Right lobe of liver (tissue), 6 donors: ENCODE results near the gene UNC119. TPM values are rescaled to one million over a fixed set of nuclear protein-coding genes. Genes with fewer than 3 reads are reported as not detected.

Source experiments
- ATAC-seq, 4 donors: fragments of 200-7000 bp; cut with Tn5 transposase; one replicate each; pipeline ENCODE4 v1.9.1; 2020; ENCODE audit warnings: mild to moderate bottlenecking in 4 of 4, moderate library complexity in 4 of 4
- DNase-seq, 3 donors: peaks; one replicate each; pipeline ENCODE4 v3.0.0-alpha.2; 2020
- H3K27ac ChIP-seq, 3 donors: fragments of 200-600 bp; one replicate each; pipeline ENCODE4 v1.8.0; 2022
- H3K27me3 ChIP-seq, 2 donors: fragments of 200-600 bp; one replicate each; pipeline ENCODE4 v1.8.0; 2022
- H3K36me3 ChIP-seq, 4 donors: fragments of 200-600 bp; sonication (generic) in 1 of 4; one replicate each; pipeline versions ENCODE4 v1.5.1 to v1.8.0; 2017 to 2022; ENCODE audit warnings: control low read depth in 1 of 4
- H3K4me1 ChIP-seq, 4 donors: fragments of 200-600 bp; sonication (generic) in 1 of 4; one replicate each; pipeline versions ENCODE4 v1.5.1 to v1.8.0; 2017 to 2022; ENCODE audit warnings: control low read depth in 1 of 4
- H3K4me3 ChIP-seq, 3 donors: fragments of 200-600 bp; one replicate each; pipeline ENCODE4 v1.8.0; 2022
- H3K9me3 ChIP-seq, 4 donors: fragments of 200-600 bp; sonication (generic) in 1 of 4; one replicate each; pipeline versions ENCODE4 v1.5.1 to v1.8.0; 2017 to 2022; ENCODE audit warnings: control low read depth in 1 of 4
- POLR2A ChIP-seq: fragments of 450-650 bp; IDR thresholded peaks from one replicate; pipeline ENCODE4 v1.6.1; 2017; ENCODE audit warnings: antibody characterized with exemption, mild to moderate bottlenecking
- WGBS: methylation state at CpG from one replicate; pipeline ENCODE4 v1.1.6; 2018; ENCODE audit warnings: low coverage, low lambda C conversion rate; ENCODE audit not compliant: insufficient coverage; ENCODE audit errors: missing lambda C conversion rate; 5-methylcytosine and 5-hydroxymethylcytosine counted together
- intact Hi-C, 2 donors: fragments of 100-400 bp; cut with DNase I; formaldehyde crosslinking; loops; one replicate each; pipeline versions ENCODE4 v1.11.2 to v1.14.1; 2022
- total RNA-seq, 6 experiments: library from RNA; depleted of rRNA in 2 of 6; stranded (reverse); fragments of >200 nt in 2 of 6; fragmentation: NEBNext Ultra II Directional in 3 of 6; extraction: Animal tissue kit (Norgen Biotek cat#: 25700) in 3 of 6; gene quantifications; one replicate each; pipeline versions ENCODE4 v1.1.0 to v1.2.4, GENCODE V29; 2016 to 2023
- TF ChIP-seq, protein P1 (sequence below), 4 donors: fragments of 200-600 bp in 3 of 4; fragments of 450-650 bp in 1 of 4; IDR thresholded peaks; one replicate each; pipeline versions ENCODE4 v1.5.1 to v1.8.0; 2016 to 2022; ENCODE audit warnings: antibody characterized with exemption in 4 of 4, mild to moderate bottlenecking in 2 of 4
- donor health status: DM: no; HTN: yes; CAD: no.
- donor health status: DM: no; HTN: no; CAD: no.
- donor health status: DM: no; HTN: no; CAD: no.
- donor health status: DM: no; HTN: yes; CAD: no.
- donor health status: DM: no; HTN: yes; CAD: no.

The UNC119 gene
- total RNA-seq, 6 experiments from 2014 or later: 11.5 to 37.8 (median 13.1) TPM

DNA sequence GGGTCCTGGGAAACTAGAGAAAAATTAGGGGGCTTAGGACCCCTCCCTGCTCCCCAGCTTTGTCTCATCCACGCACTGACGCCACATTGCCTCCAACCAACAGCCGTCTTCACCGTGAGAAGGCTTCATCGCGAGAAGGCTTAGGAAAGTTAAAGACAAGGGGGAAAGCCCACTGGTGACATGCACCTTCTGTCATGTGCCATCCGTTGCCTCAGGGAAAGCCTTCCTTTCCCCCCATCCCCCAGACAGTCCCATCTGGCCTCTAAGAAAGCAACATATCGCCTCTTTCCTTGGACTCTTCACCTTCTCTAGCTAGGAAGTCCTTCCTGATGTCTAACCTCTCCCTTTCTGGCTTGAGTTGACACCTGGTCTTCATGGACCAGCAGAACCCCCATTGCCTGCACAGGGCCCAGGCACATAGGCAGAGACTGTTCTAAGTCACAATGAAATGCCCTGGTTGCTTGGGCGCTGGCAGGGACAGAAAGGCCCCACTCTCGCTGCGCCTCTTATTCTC, 44.2 kb downstream of the UNC119 start:
- Histone ChIP-seq H3K4me1 (no peaks in the 10 kb centered on the region), H3K27me3 (no peaks in the 10 kb centered on the region), H3K4me3 (no peak overlapping the region), H3K27ac (no peak overlapping the region), H3K9me3 (no peaks in the 10 kb centered on the region), H3K36me3 (no peaks in the 10 kb centered on the region)
- intact Hi-C loops: no loop called here
- no peak for TF ChIP-seq POLR2A
- TF ChIP-seq, protein P1, sequence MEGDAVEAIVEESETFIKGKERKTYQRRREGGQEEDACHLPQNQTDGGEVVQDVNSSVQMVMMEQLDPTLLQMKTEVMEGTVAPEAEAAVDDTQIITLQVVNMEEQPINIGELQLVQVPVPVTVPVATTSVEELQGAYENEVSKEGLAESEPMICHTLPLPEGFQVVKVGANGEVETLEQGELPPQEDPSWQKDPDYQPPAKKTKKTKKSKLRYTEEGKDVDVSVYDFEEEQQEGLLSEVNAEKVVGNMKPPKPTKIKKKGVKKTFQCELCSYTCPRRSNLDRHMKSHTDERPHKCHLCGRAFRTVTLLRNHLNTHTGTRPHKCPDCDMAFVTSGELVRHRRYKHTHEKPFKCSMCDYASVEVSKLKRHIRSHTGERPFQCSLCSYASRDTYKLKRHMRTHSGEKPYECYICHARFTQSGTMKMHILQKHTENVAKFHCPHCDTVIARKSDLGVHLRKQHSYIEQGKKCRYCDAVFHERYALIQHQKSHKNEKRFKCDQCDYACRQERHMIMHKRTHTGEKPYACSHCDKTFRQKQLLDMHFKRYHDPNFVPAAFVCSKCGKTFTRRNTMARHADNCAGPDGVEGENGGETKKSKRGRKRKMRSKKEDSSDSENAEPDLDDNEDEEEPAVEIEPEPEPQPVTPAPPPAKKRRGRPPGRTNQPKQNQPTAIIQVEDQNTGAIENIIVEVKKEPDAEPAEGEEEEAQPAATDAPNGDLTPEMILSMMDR (IDR thresholded peaks at IDR 0.05): no peak
- DNase-seq (no peak), ATAC-seq (no peak)
- 89% methylated on average over 2 of the region's 11 CpGs for WGBS

DNA sequence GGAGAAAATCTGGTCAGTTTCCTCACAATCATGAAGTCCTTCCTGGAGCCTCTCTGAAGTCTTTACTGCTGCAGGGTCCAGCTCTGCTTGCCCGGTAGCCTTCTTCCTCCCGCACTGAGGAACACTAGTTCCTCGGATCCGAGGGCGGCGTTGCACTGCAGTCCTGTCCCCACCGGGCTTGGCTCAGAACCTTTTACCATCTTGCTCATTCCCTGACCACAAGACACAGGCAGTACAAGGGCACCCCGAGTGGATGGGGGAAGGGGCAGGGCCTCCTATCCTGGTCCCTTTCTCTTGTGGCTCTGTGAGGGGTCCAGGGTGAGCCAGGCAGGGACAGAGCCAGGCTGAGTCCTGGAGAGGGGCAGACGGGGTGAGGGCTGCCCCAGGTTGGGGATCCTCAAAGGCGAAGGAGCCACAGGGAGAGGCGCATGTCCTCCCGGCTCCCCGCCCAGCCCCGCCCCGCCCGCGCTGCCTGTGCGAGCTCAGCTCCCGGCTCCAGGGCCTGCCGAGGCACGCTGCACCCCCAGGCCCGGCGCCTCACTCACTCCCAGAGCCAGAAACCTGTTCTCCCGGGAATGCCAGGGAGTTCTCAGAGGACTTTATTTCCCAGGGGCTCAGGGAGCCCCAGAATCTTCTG, 44.7 kb downstream of the UNC119 start:
- intact Hi-C loops: no loop called here
- H3K9me3 ChIP-seq: no peaks in the 10 kb centered on the region
- H3K36me3 ChIP-seq: no peaks in the 10 kb centered on the region
- no peak for DNase-seq
- H3K4me3 ChIP-seq: no peak overlapping the region
- WGBS: 45% methylated on average over 9 of the region's 24 CpGs
- no peaks in the 10 kb centered on the region for H3K27me3 ChIP-seq
- no peak overlapping the region for H3K27ac ChIP-seq
- ATAC-seq: no peak
- TF ChIP-seq, protein P1 (IDR thresholded peaks at IDR 0.05): no peak
- no peak for TF ChIP-seq POLR2A
- no peaks in the 10 kb centered on the region for H3K4me1 ChIP-seq

DNA sequence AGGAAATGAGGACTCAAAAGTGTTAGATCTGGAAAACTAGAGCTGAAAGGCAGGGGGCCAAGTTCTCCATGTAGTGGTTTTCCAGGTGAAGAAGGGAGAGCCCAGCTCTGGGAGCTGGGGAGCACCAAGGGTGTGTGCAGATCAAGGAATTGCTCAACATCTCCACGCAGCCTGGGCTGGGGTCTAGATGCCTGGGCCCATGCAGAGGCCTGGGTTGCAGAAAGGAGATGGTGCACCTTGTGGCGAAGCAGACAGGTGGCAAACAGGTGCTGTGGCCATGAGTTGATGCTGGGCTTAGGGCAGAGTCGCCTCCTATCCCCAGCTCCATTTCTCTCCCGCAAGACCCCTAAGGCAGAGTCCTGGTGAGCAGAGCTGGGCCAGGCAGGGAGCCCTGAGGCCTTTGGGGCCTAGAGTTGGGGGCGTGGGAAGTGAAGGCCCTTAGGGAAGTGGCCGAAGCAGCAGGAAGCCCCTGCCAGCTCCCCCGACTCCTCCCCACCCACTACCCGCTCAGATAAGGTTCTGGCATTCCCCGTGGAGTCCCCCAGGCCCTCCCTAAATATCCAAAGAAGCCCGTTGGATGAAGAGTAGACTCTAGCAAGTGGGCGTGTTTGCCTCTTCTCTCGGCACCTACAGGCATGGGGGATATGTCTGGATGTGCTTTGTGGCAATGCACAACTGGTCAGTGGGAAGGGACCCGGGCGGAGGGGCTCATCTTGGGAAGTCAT, 45.5 kb downstream of the UNC119 start:
- no CpG with 5 or more reads among the region's 14 CpGs for WGBS
- no peaks in the 10 kb centered on the region for H3K36me3 ChIP-seq
- H3K27me3 ChIP-seq: no peaks in the 10 kb centered on the region
- TF ChIP-seq, protein P1 (IDR thresholded peaks at IDR 0.05): no peak
- no peak for TF ChIP-seq POLR2A
- ATAC-seq: no peak
- H3K4me1 ChIP-seq: no peaks in the 10 kb centered on the region
- no peak for DNase-seq
- H3K4me3 ChIP-seq: no peak overlapping the region
- H3K27ac ChIP-seq: no peak overlapping the region
- intact Hi-C loops: no loop called here
- H3K9me3 ChIP-seq: no peaks in the 10 kb centered on the region

DNA sequence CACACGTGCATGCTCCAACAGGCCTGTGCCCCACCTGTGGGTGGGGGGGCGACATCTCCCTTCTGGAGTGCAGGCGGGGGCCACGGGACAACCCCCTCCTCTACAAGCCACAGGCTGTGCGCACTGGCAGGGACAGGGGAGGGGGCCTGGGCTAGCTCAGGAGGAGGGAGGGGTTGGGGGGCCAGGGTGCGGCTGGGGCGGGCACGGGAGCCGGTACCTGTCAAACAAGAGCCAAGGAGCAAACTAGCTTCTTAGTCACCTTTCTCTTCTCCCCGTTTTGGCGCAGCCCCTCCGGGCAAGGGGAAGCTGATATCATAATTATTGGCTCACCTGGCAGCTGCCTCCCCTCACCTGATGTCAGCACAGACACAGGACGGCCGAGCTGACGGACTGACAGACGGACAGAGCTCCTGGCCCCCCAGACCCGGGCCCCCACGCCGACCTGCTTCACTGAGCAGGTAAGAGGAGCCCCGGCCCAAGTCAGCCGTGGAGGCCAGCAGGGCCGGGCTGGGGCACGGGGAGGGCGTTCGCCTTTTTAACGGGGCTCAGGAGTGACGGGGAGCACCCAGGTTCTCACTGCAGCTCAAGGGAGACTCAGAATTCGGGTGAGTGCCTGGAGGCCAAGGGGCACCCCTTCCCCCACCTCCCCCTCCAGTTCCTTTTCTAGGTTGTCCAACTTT, 46.3 kb downstream of the UNC119 start, which contains the start of gene FOXN1:
TSS of gene FOXN1 (plus strand) at position 363 of the 680 bp plus-strand sequence. CDS start 17,622 bp downstream, outside the sequence.
- H3K4me3 ChIP-seq: no peak within 1 kb of the TSS
- WGBS: 64% methylated on average over 3 of the region's 28 CpGs
- H3K4me1 ChIP-seq: no peaks in the 10 kb centered on the region
- TF ChIP-seq, protein P1 (IDR thresholded peaks at IDR 0.05): no peak
- no peak for TF ChIP-seq POLR2A
- no peak for DNase-seq
- H3K27ac ChIP-seq: no peak within 1 kb of the TSS
- H3K9me3 ChIP-seq: no peaks in the 10 kb centered on the region
- no peaks in the 10 kb centered on the region for H3K27me3 ChIP-seq
- intact Hi-C loops: no loop called here
- ATAC-seq: no peak
- no peaks in the 10 kb centered on the region for H3K36me3 ChIP-seq
